IMR-90 (cell line): Measurements from ENCODE around the gene MED22. TPM values are rescaled to one million over a fixed set of nuclear protein-coding genes. Genes with fewer than 3 reads are reported as not detected.
"Not testable (repeated sequence)": the region's sequence is repeated elsewhere in the genome, so short reads cannot be mapped to it uniquely, and the experiment has no call there.

Experiments used
- ATAC-seq: fragments of 200-7000 bp; cut with Tn5 transposase; 2 replicates; pipeline ENCODE4 v1.9.1; 2020; ENCODE audit warnings: low read depth, mild to moderate bottlenecking, moderate library complexity
- BruUV-seq: library from RNA; stranded (reverse); fragments of 400-500 nt; replicated peaks from 2 replicates; lab custom pipeline; 2021; lab: Mats Ljungman, UMichigan
- CTCF ChIA-PET: fragments of 300-600 bp; formaldehyde crosslinking; extraction: SDS; loops from one replicate; lab custom pipeline; 2021; ENCODE audit warnings: antibody characterized with exemption; lab: Yijun Ruan, JAX
- POLR2A ChIA-PET: fragments of 300-600 bp; sonication (Branson Sonifier 250); formaldehyde crosslinking; loops from one replicate; lab custom pipeline; 2022; ENCODE audit warnings: antibody characterized with exemption; ENCODE audit not compliant: unreplicated experiment; lab: Charles Lee
- DNase-seq: peaks from one replicate; pipeline ENCODE4 v3.0.0; 2013
- H2AFZ ChIP-seq: replicated peaks from 2 replicates; pipeline ENCODE3; 2013; ENCODE audit warnings: low read length, mild to moderate bottlenecking; ENCODE audit not compliant: poor library complexity
- H2AK5ac ChIP-seq: 2 replicates; pipeline ENCODE4 v1.6.1; 2013; ENCODE audit warnings: low read depth, low read length, inconsistent platforms
- H2AK9ac ChIP-seq: replicated peaks from 2 replicates; pipeline ENCODE3; 2013; ENCODE audit warnings: mild to moderate bottlenecking, low read depth, low read length, moderate library complexity; ENCODE audit not compliant: poor library complexity
- H2BK120ac ChIP-seq: 2 replicates; pipeline ENCODE4 v1.6.1; 2013; ENCODE audit warnings: low read depth, low read length, inconsistent platforms
- H2BK15ac ChIP-seq: 3 replicates; pipeline ENCODE4 v1.6.1; 2013; ENCODE audit warnings: low read depth, low read length, inconsistent platforms
- H2BK20ac ChIP-seq: 2 replicates; pipeline ENCODE4 v1.6.1; 2013; ENCODE audit warnings: low read depth, mild to moderate bottlenecking, inconsistent platforms, low read length, moderate library complexity
- H2BK5ac ChIP-seq: 2 replicates; pipeline ENCODE4 v1.6.1; 2013; ENCODE audit warnings: mild to moderate bottlenecking, low read depth, low read length, inconsistent platforms; ENCODE audit not compliant: poor library complexity, severe bottlenecking
- H3K14ac ChIP-seq: replicated peaks from 2 replicates; pipeline ENCODE4 v1.6.1; 2013; ENCODE audit warnings: low read depth, low read length, inconsistent platforms
- H3K18ac ChIP-seq: 2 replicates; pipeline ENCODE4 v1.6.1; 2013; ENCODE audit warnings: low read depth, low read length, control low read depth
- H3K23ac ChIP-seq: 2 replicates; pipeline ENCODE4 v1.6.1; 2013; ENCODE audit warnings: low read depth, low read length, inconsistent platforms
- H3K27ac ChIP-seq: 2 replicates; pipeline ENCODE4 v1.5.1; 2013; ENCODE audit warnings: mild to moderate bottlenecking, control low read depth, low read length; ENCODE audit not compliant: insufficient read depth
- H3K27me3 ChIP-seq: 2 replicates; pipeline ENCODE4 v1.6.1; 2013; ENCODE audit warnings: low read length; ENCODE audit not compliant: control insufficient read depth, insufficient read depth
- H3K36me3 ChIP-seq: 2 replicates; pipeline ENCODE4 v1.6.1; 2013; ENCODE audit warnings: low read length, mixed read lengths; ENCODE audit not compliant: control insufficient read depth, insufficient read depth
- H3K4ac ChIP-seq: 2 replicates; pipeline ENCODE4 v1.6.1; 2013; ENCODE audit warnings: low read depth, low read length, inconsistent platforms
- H3K4me1 ChIP-seq: 2 replicates; pipeline ENCODE4 v1.6.1; 2013; ENCODE audit warnings: low read length, mixed read lengths; ENCODE audit not compliant: control insufficient read depth, insufficient read depth
- H3K4me2 ChIP-seq: 2 replicates; pipeline ENCODE4 v1.6.1; 2013; ENCODE audit warnings: low read depth, mild to moderate bottlenecking, control low read depth, low read length, moderate library complexity
- H3K4me3 ChIP-seq: 2 replicates; pipeline ENCODE4 v1.5.1; 2013; ENCODE audit warnings: low read depth, mild to moderate bottlenecking, control low read depth, low read length, moderate library complexity; ENCODE audit not compliant: insufficient read depth
- H3K56ac ChIP-seq: 2 replicates; pipeline ENCODE4 v1.6.1; 2013; ENCODE audit warnings: low read length, inconsistent platforms; ENCODE audit not compliant: insufficient read depth; ENCODE audit errors: extremely low read depth
- H3K79me1 ChIP-seq, 2 experiments: 2 replicates each; pipeline ENCODE4 v1.6.1; 2013; ENCODE audit warnings: low read length in 2 of 2, inconsistent platforms in 1 of 2, low read depth in 1 of 2
- H3K9ac ChIP-seq: 2 replicates; pipeline ENCODE4 v1.6.1; 2013; ENCODE audit warnings: low read depth, low read length, control low read depth
- H3K9me1 ChIP-seq: 2 replicates; pipeline ENCODE4 v1.6.1; 2013; ENCODE audit warnings: low read length, inconsistent platforms; ENCODE audit not compliant: insufficient read depth
- H3K9me3 ChIP-seq: 2 replicates; pipeline ENCODE4 v1.6.1; 2013; ENCODE audit warnings: low read length; ENCODE audit not compliant: control insufficient read depth, insufficient read depth
- H4K20me1 ChIP-seq: 2 replicates; pipeline ENCODE4 v1.6.1; 2013; ENCODE audit warnings: low read length, inconsistent platforms; ENCODE audit not compliant: insufficient read depth
- H4K5ac ChIP-seq: 2 replicates; pipeline ENCODE4 v1.6.1; 2013; ENCODE audit warnings: mild to moderate bottlenecking, low read depth, low read length, control low read depth
- H4K8ac ChIP-seq, 2 experiments: 2 replicates each; pipeline ENCODE4 v1.6.1; 2013; ENCODE audit warnings: low read depth in 2 of 2, low read length in 2 of 2, control low read depth in 1 of 2, inconsistent platforms in 1 of 2
- H4K91ac ChIP-seq: 2 replicates; pipeline ENCODE4 v1.6.1; 2013; ENCODE audit warnings: low read depth, low read length, inconsistent platforms; ENCODE audit not compliant: insufficient read depth
- BHLHE40 ChIP-seq: fragments of 150-350 bp; IDR thresholded peaks from 2 replicates; pipeline ENCODE4 v1.6.1; 2016; ENCODE audit warnings: mild to moderate bottlenecking, low read depth, low read length
- CEBPB ChIP-seq: IDR thresholded peaks from 2 replicates; pipeline ENCODE4 v1.6.1; 2012; ENCODE audit warnings: low read depth, low read length, improper control_type of control experiment
- CHD1 ChIP-seq: IDR thresholded peaks from 2 replicates; pipeline ENCODE4 v1.6.1; 2012; ENCODE audit warnings: low read depth, low read length, improper control_type of control experiment
- FOS ChIP-seq: fragments of 150-350 bp; IDR thresholded peaks from 2 replicates; pipeline ENCODE4 v1.6.1; 2016; ENCODE audit warnings: low read depth, low read length
- MAFK ChIP-seq: IDR thresholded peaks from 2 replicates; pipeline ENCODE4 v1.6.1; 2012; ENCODE audit warnings: low read depth, low read length, improper control_type of control experiment
- NFE2L2 ChIP-seq: fragments of 150-350 bp; IDR thresholded peaks from 2 replicates; pipeline ENCODE4 v1.6.1; 2016; ENCODE audit warnings: low read depth, mild to moderate bottlenecking, low read length
- RAD21 ChIP-seq: IDR thresholded peaks from 2 replicates; pipeline ENCODE4 v1.6.1; 2012; ENCODE audit warnings: low read length, improper control_type of control experiment
- RCOR1 ChIP-seq: IDR thresholded peaks from 2 replicates; pipeline ENCODE4 v1.6.1; 2012; ENCODE audit warnings: mild to moderate bottlenecking, low read length, improper control_type of control experiment; ENCODE audit not compliant: insufficient replicate concordance
- WGBS, 2 experiments: methylation state at CpG; one replicate each; pipeline versions ENCODE4 v1.1.5 to v1.1.7; 2013; ENCODE audit warnings: missing lambda C conversion rate in 2 of 2; ENCODE audit not compliant: insufficient read length in 1 of 2; ENCODE audit errors: extremely low coverage in 2 of 2; 5-methylcytosine and 5-hydroxymethylcytosine counted together
- dilution Hi-C: fragments of 300-500 bp; cut with HindIII; formaldehyde crosslinking; loops from one replicate; pipeline ENCODE4 v1.14.3; 2018; ENCODE audit warnings: low sequenced_read_pairs; ENCODE audit not compliant: unreplicated experiment
- in situ Hi-C: fragments of 300-500 bp; cut with MboI; formaldehyde crosslinking; loops from 3 replicates; pipeline ENCODE4 v1.14.3; 2019; ENCODE audit warnings: low sequenced_read_pairs, inconsistent platforms, mixed read lengths
- intact Hi-C: fragments of 100-400 bp; cut with micrococcal nuclease; formaldehyde crosslinking; loops from 2 replicates; pipeline ENCODE4 v1.10.0; 2022
- polyA plus RNA-seq, 3 experiments: library from polyadenylated mRNA; depleted of rRNA; stranded (reverse); fragments of >200 nt; gene quantifications; 2 replicates each; pipeline ENCODE4 v1.2.3, GENCODE V29; 2012; ENCODE audit warnings: low replicate concordance in 1 of 3
- total RNA-seq: library from RNA; depleted of rRNA; stranded (reverse); fragments of >200 nt; gene quantifications from 2 replicates; pipeline ENCODE4 v1.2.3, GENCODE V29; 2012
- TF ChIP-seq, protein P1 (sequence below): fragments of 150-350 bp; IDR thresholded peaks from 2 replicates; pipeline ENCODE4 v1.6.1; 2016; ENCODE audit warnings: low read depth, mild to moderate bottlenecking, low read length, moderate library complexity, borderline replicate concordance

Gene MED22
- total and polyA plus RNA-seq, 2 of the 4 experiments (the other 2 are of a cell fraction): 7.9 to 28.3 TPM

DNA sequence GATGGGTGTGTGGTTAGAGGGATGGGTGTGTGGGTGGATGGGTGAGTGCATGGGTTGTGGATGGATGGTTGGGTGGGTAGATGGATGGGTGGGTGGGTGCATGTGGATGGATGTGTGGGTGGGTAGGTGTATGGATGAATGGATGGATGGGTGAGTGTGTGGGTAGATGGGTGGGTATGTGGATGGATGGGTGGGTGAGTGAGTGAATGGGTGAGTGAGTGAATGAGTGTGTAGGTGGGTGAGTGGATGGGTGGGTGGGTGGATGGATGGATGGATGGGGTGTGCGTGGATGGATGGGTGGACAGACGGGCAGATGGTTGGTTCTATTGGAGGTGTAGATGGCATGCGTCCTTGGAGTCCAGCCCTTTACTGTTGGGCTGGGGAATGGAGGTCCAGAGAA, 45.5 kb upstream of the MED22 start:
- no peak overlapping the region for H3K14ac ChIP-seq
- CTCF ChIA-PET: no interaction called here
- H4K5ac ChIP-seq: no peak overlapping the region
- H3K4me3 ChIP-seq: no peak overlapping the region
- DNase-seq (no peak), ATAC-seq (no peak)
- no peak overlapping the region for H3K18ac ChIP-seq
- dilution Hi-C loops: no loop called here
- no peak overlapping the region for H3K27ac ChIP-seq
- no peaks in the 10 kb centered on the region for H4K20me1 ChIP-seq
- no peak overlapping the region for H2BK15ac ChIP-seq
- intact Hi-C loops: no loop called here
- H3K36me3 ChIP-seq: no peaks in the 10 kb centered on the region
- H2AK5ac ChIP-seq: no peak overlapping the region
- no peaks in the 10 kb centered on the region for H3K4me1 ChIP-seq
- no peak overlapping the region for H2AK9ac ChIP-seq
- no peak for TF ChIP-seq RAD21
- TF ChIP-seq MAFK: no peak
- TF ChIP-seq BHLHE40: no peak
- TF ChIP-seq, protein P1, sequence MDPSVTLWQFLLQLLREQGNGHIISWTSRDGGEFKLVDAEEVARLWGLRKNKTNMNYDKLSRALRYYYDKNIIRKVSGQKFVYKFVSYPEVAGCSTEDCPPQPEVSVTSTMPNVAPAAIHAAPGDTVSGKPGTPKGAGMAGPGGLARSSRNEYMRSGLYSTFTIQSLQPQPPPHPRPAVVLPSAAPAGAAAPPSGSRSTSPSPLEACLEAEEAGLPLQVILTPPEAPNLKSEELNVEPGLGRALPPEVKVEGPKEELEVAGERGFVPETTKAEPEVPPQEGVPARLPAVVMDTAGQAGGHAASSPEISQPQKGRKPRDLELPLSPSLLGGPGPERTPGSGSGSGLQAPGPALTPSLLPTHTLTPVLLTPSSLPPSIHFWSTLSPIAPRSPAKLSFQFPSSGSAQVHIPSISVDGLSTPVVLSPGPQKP: no peak
- no peak for TF ChIP-seq RCOR1
- no peak for TF ChIP-seq CEBPB
- no peak for TF ChIP-seq CHD1
- TF ChIP-seq NFE2L2: no peak
- no peak for TF ChIP-seq FOS
- H3K56ac ChIP-seq: no peak overlapping the region
- H3K9ac ChIP-seq: no peak overlapping the region
- H3K9me3 ChIP-seq: no peaks in the 10 kb centered on the region
- no TSS peak for BruUV-seq
- H3K4me2 ChIP-seq: no peak overlapping the region
- in situ Hi-C loops: no loop called here
- no peak overlapping the region for H2AFZ ChIP-seq
- H3K9me1 ChIP-seq: no peaks in the 10 kb centered on the region
- no peak overlapping the region for H2BK20ac ChIP-seq
- POLR2A ChIA-PET: no interaction called here
- 73% methylated on average over 2 of the region's 3 CpGs; no CpG with 5 or more reads in 1 of the 2 experiments for WGBS, 2 experiments
- no peak overlapping the region for H4K8ac ChIP-seq
- no peaks in the 10 kb centered on the region for H3K79me1 ChIP-seq
- H3K27me3 ChIP-seq: peaks cover 36% of the 10 kb centered on the region
- no peak overlapping the region for H2BK120ac ChIP-seq
- H3K23ac ChIP-seq: no peak overlapping the region
- no peak overlapping the region for H3K4ac ChIP-seq
- H4K91ac ChIP-seq: no peak overlapping the region
- peak overlapping the region; percentile 26 for H2BK5ac ChIP-seq

DNA sequence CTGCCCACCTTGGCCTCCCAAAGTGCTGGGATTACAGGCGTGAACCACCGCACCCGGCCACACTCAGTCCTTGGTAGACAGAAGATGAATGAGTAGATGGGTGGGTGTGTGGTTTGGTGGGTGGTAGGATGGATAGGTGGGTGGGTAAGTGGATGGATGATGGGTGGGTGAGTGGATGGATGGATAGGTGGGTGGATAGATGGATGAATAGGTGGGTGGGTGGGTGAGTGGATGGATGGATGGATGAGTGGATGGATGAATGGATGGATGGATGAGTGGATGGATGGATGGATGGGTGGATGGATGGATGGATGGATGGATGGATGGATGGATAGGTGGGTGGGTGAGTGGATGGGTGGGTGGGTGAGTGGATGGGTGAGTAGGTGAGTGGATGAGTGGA, 44.4 kb upstream of the MED22 start:
- H4K5ac ChIP-seq, BruUV-seq, H2BK120ac ChIP-seq, H3K56ac ChIP-seq, H3K23ac ChIP-seq, H3K36me3 ChIP-seq, H3K4me1 ChIP-seq, DNase-seq, H3K9me1 ChIP-seq, H3K4ac ChIP-seq, H3K14ac ChIP-seq, H2BK5ac ChIP-seq, H2BK20ac ChIP-seq, in situ Hi-C loops, H4K8ac ChIP-seq, H3K27ac ChIP-seq, H3K4me3 ChIP-seq, H4K20me1 ChIP-seq, H2AK5ac ChIP-seq, H3K9me3 ChIP-seq, H4K91ac ChIP-seq, H3K9ac ChIP-seq, CTCF ChIA-PET, H2AFZ ChIP-seq, dilution Hi-C loops, H2AK9ac ChIP-seq, ATAC-seq, intact Hi-C loops, H3K18ac ChIP-seq, H3K79me1 ChIP-seq, H2BK15ac ChIP-seq, H3K4me2 ChIP-seq: not testable (repeated sequence)
- 96% methylated on average over 3 of the region's 3 CpGs; no CpG with 5 or more reads in 1 of the 2 experiments for WGBS, 2 experiments
- POLR2A ChIA-PET: interaction anchor here (0.7 kb wide), 1 partner anchor 9 kb away, joined by 8 read pairs; no protein-coding TSS in a partner anchor
- peaks cover 31% of the 10 kb centered on the region for H3K27me3 ChIP-seq
